SK-N-SH treated with all-trans-retinoic acid at 6 μM for 48 hours (cell line): ENCODE data around the gene STK11.

Experiments used
- ATAC-seq: fragments of 200-7000 bp; cut with Tn5 transposase; 3 replicates; pipeline ENCODE4 v1.9.1; 2020; ENCODE audit warnings: mild to moderate bottlenecking, moderate library complexity
- ARNTL ChIP-seq: fragments of 450-650 bp; formaldehyde crosslinking; IDR thresholded peaks from 2 replicates; pipeline ENCODE4 v1.5.0; 2020; ENCODE audit warnings: low read depth, mild to moderate bottlenecking, moderate library complexity, borderline replicate concordance
- BACH2 ChIP-seq: fragments of 250-450 bp; sonication (Bioruptor Pico); IDR thresholded peaks from 2 replicates; pipeline ENCODE4 v1.9.0; 2021; ENCODE audit warnings: mild to moderate bottlenecking, borderline replicate concordance
- CREB5 ChIP-seq: fragments of 250-450 bp; sonication (Bioruptor Pico); IDR thresholded peaks from 2 replicates; pipeline ENCODE4 v1.5.1; 2020; ENCODE audit warnings: low read depth, mild to moderate bottlenecking, moderate library complexity
- CSDC2 ChIP-seq: fragments of 250-450 bp; sonication (Bioruptor Pico); IDR thresholded peaks from 2 replicates; pipeline ENCODE4 v1.5.0; 2020; ENCODE audit warnings: mild to moderate bottlenecking, moderate library complexity
- ESRRG ChIP-seq: fragments of 250-450 bp; sonication (Bioruptor Pico); IDR thresholded peaks from 2 replicates; pipeline ENCODE4 v1.6.1; 2021; ENCODE audit warnings: mild to moderate bottlenecking
- GLIS3 ChIP-seq: fragments of 250-450 bp; sonication (Bioruptor Pico); IDR thresholded peaks from 2 replicates; pipeline ENCODE4 v1.5.0; 2020; ENCODE audit warnings: mild to moderate bottlenecking, moderate library complexity
- ISL1 ChIP-seq: fragments of 250-450 bp; sonication (Bioruptor Pico); IDR thresholded peaks from 2 replicates; pipeline ENCODE4 v2.1.2; 2022; ENCODE audit warnings: mild to moderate bottlenecking, moderate library complexity
- OSR1 ChIP-seq: fragments of 250-450 bp; sonication (Bioruptor Pico); IDR thresholded peaks from 2 replicates; pipeline ENCODE4 v1.8.0; 2022; ENCODE audit warnings: moderate library complexity, mild to moderate bottlenecking, inconsistent platforms
- PATZ1 ChIP-seq: fragments of 250-450 bp; sonication (Bioruptor Pico); IDR thresholded peaks from 2 replicates; pipeline ENCODE4 v1.8.0; 2020; ENCODE audit warnings: mild to moderate bottlenecking, moderate library complexity, borderline replicate concordance
- POU6F1 ChIP-seq: fragments of 250-450 bp; sonication (Bioruptor Pico); IDR thresholded peaks from 2 replicates; pipeline ENCODE4 v1.8.0; 2021; ENCODE audit warnings: low read depth, mild to moderate bottlenecking, moderate library complexity, borderline replicate concordance
- PPARA ChIP-seq: fragments of 250-450 bp; sonication (Bioruptor Pico); IDR thresholded peaks from 2 replicates; pipeline ENCODE4 v1.5.0; 2020; ENCODE audit warnings: mild to moderate bottlenecking, borderline replicate concordance
- RARB ChIP-seq: fragments of 250-450 bp; sonication (Bioruptor Pico); IDR thresholded peaks from 2 replicates; pipeline ENCODE4 v1.8.0; 2021; ENCODE audit warnings: mild to moderate bottlenecking, moderate library complexity
- TOX ChIP-seq: fragments of 250-450 bp; sonication (Bioruptor Pico); IDR thresholded peaks from 2 replicates; pipeline ENCODE4 v1.8.0; 2021; ENCODE audit warnings: mild to moderate bottlenecking, moderate library complexity, borderline replicate concordance
- TSHZ2 ChIP-seq: fragments of 250-450 bp; sonication (Bioruptor Pico); IDR thresholded peaks from 2 replicates; pipeline ENCODE4 v1.5.0; 2020; ENCODE audit warnings: mild to moderate bottlenecking, moderate library complexity
- ZFP3 ChIP-seq: fragments of 250-450 bp; sonication (Bioruptor Pico); IDR thresholded peaks from 2 replicates; pipeline ENCODE4 v1.5.0; 2020; ENCODE audit warnings: mild to moderate bottlenecking, moderate library complexity
- ZFP30 ChIP-seq: fragments of 450-650 bp; formaldehyde crosslinking; IDR thresholded peaks from 2 replicates; pipeline ENCODE4 v1.5.0; 2022; ENCODE audit warnings: mild to moderate bottlenecking, moderate library complexity
- ZNF565 ChIP-seq: fragments of 450-650 bp; formaldehyde crosslinking; conservative IDR thresholded peaks from 2 replicates; pipeline ENCODE4 v1.5.0; 2020; ENCODE audit warnings: low read depth, mild to moderate bottlenecking, moderate library complexity
- ZNF70 ChIP-seq: fragments of 450-650 bp; formaldehyde crosslinking; IDR thresholded peaks from 2 replicates; pipeline ENCODE4 v1.5.0; 2020; ENCODE audit warnings: mild to moderate bottlenecking, moderate library complexity
- ZNF8 ChIP-seq: fragments of 450-650 bp; formaldehyde crosslinking; IDR thresholded peaks from 2 replicates; pipeline ENCODE4 v1.5.0; 2020; ENCODE audit warnings: mild to moderate bottlenecking, moderate library complexity
- TF ChIP-seq, protein P1 (sequence below): fragments of 250-450 bp; sonication (Bioruptor Pico); IDR thresholded peaks from 2 replicates; pipeline ENCODE4 v1.5.1; 2021; ENCODE audit warnings: mild to moderate bottlenecking, moderate library complexity

STK11 gene

DNA sequence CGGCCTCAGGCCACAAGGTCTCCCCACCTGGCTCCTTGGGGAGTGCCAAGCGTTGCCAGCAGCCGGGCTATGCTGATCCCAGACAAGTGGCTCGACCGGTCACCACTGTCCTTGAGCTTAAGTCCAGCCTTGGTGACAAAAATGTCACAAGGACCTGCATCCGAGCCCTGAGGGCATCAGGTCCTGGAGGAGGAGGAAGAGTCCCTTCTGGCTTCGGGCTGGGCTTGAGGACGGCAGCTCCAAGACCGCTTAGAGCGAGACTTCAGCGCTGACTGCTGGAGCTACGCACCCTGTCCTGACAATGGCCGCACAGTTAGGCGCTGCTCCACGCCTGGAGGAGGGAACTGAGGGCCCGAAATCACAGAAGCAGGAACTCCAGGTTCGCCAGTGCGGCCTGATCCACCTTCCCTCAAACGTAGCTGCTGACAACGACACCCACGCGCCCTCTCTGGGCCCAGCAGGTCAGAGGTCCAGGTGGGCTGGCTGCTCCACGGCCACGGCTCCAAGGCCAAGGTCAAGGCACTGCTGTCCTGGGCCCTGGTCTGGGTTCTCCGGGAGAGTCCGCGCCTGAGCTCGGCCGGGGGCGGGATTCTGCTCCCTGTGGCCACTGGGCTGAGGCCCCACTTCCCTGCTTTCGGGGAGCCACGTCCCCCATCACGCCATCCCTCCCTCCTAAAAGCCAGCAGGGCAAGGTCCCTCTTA, 38.6 kb upstream of the STK11 start:
- TF ChIP-seq GLIS3 (CRISPR knock-in tag) = no peak
- TF ChIP-seq OSR1 (CRISPR knock-in tag) = no peak
- TF ChIP-seq RARB (CRISPR knock-in tag) = no peak
- TF ChIP-seq ZFP3 (CRISPR knock-in tag) = no peak
- TF ChIP-seq ZNF70 (CRISPR knock-in tag) = no peak
- TF ChIP-seq, protein P1, sequence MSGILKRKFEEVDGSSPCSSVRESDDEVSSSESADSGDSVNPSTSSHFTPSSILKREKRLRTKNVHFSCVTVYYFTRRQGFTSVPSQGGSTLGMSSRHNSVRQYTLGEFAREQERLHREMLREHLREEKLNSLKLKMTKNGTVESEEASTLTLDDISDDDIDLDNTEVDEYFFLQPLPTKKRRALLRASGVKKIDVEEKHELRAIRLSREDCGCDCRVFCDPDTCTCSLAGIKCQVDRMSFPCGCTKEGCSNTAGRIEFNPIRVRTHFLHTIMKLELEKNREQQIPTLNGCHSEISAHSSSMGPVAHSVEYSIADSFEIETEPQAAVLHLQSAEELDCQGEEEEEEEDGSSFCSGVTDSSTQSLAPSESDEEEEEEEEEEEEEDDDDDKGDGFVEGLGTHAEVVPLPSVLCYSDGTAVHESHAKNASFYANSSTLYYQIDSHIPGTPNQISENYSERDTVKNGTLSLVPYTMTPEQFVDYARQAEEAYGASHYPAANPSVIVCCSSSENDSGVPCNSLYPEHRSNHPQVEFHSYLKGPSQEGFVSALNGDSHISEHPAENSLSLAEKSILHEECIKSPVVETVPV (CRISPR knock-in tag) = no peak
- no peak for TF ChIP-seq ARNTL
- no peak for TF ChIP-seq ISL1
- TF ChIP-seq ZNF8 = no peak
- TF ChIP-seq TSHZ2 (CRISPR knock-in tag) = no peak
- no peak for TF ChIP-seq ZFP30 (CRISPR knock-in tag)
- no peak for TF ChIP-seq CREB5 (CRISPR knock-in tag)
- no peak for TF ChIP-seq CSDC2 (CRISPR knock-in tag)
- TF ChIP-seq TOX (CRISPR knock-in tag) = no peak
- no peak for TF ChIP-seq ESRRG (CRISPR knock-in tag)
- no peak for TF ChIP-seq PPARA
- ATAC-seq = no peak

- ATAC-seq = no peak
- TF ChIP-seq ZNF565 (no peak), ZNF8 (no peak), OSR1 (CRISPR knock-in tag) (no peak), ESRRG (CRISPR knock-in tag) (no peak), CREB5 (CRISPR knock-in tag) (no peak), ARNTL (no peak), PATZ1 (CRISPR knock-in tag) (no peak), TOX (CRISPR knock-in tag) (no peak), BACH2 (no peak), RARB (CRISPR knock-in tag) (no peak), GLIS3 (CRISPR knock-in tag) (no peak), POU6F1 (CRISPR knock-in tag) (no peak), ZFP3 (CRISPR knock-in tag) (no peak), ZFP30 (CRISPR knock-in tag) (no peak), CSDC2 (CRISPR knock-in tag) (no peak)
- TF ChIP-seq, protein P1 (CRISPR knock-in tag) = no peak
These were observed 37.6 kb upstream of the STK11 start for GRCh38 chr19:1167687-1168571.
